Glutamatergic neuron (in vitro differentiated cells): ENCODE data around the gene LDAH. TPM values are rescaled to one million over a fixed set of nuclear protein-coding genes. Genes with fewer than 3 reads are reported as not detected.

Experiments
- DNase-seq: peaks from one replicate; pipeline ENCODE4 v3.0.0; 2022
- H3K27ac Mint-ChIP-seq: one replicate; pipeline ENCODE4 v1.8.0; 2020; ENCODE audit warnings: mild to moderate bottlenecking, mixed read lengths, inconsistent platforms; ENCODE audit not compliant: unreplicated experiment
- H3K27me3 Mint-ChIP-seq: one replicate; pipeline ENCODE4 v1.8.0; 2020; ENCODE audit warnings: mild to moderate bottlenecking, moderate library complexity, mixed read lengths, inconsistent platforms; ENCODE audit not compliant: unreplicated experiment
- H3K36me3 Mint-ChIP-seq: one replicate; pipeline ENCODE4 v1.8.0; 2020; ENCODE audit warnings: mild to moderate bottlenecking, mixed read lengths, inconsistent platforms; ENCODE audit not compliant: unreplicated experiment
- H3K4me1 Mint-ChIP-seq: one replicate; pipeline ENCODE4 v1.8.0; 2020; ENCODE audit warnings: mild to moderate bottlenecking, low read depth, mixed read lengths, inconsistent platforms; ENCODE audit not compliant: unreplicated experiment
- H3K4me3 Mint-ChIP-seq: one replicate; pipeline ENCODE4 v1.8.0; 2020; ENCODE audit warnings: mild to moderate bottlenecking, mixed read lengths, inconsistent platforms; ENCODE audit not compliant: unreplicated experiment
- H3K9me3 Mint-ChIP-seq: one replicate; pipeline ENCODE4 v1.8.0; 2020; ENCODE audit warnings: mild to moderate bottlenecking, moderate library complexity, mixed read lengths, inconsistent platforms; ENCODE audit not compliant: unreplicated experiment
- total RNA-seq: library from RNA; stranded (reverse); fragmentation: NEBNext Ultra II Directional; extraction: Animal tissue kit (Norgen Biotek cat#: 25700); gene quantifications from one replicate; pipeline ENCODE4 v1.2.1, GENCODE V29; 2021; ENCODE audit not compliant: unreplicated experiment
- TF ChIP-seq, protein P1 (sequence below): fragments of 200-600 bp; sonication (generic); IDR thresholded peaks from one replicate; pipeline ENCODE4 v1.5.0; 2021; ENCODE audit not compliant: partially characterized antibody, unreplicated experiment

The LDAH gene
- total RNA-seq, 1 donor from 2014 or later: 33.7 TPM

DNA sequence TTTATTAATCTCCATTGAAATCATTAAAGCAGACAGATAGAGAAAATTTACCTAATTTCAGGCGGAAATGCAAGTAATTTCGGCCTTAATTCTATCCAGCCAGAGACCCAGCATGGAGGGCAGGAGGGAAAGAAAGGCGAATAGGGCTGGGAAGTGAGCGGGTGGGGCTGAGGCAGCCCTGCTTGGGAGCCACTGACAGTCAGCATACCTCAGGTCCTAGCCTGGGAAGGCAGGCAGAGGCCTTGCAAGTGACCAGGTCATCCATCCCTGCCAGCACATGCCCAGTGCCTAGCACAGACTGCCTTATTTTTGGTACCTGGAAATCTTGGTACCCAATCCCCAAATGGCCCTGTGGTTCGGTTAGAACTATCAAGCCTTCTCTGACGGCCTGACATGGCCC lies 154.4 kb downstream of the LDAH start:
- peak overlapping the region; percentile 49 for H3K4me3 Mint-ChIP-seq
- H3K4me1 Mint-ChIP-seq: peaks cover 3% of the 10 kb centered on the region
- DNase-seq: no peak
- H3K27me3 Mint-ChIP-seq: peaks cover 31% of the 10 kb centered on the region
- TF ChIP-seq, protein P1, sequence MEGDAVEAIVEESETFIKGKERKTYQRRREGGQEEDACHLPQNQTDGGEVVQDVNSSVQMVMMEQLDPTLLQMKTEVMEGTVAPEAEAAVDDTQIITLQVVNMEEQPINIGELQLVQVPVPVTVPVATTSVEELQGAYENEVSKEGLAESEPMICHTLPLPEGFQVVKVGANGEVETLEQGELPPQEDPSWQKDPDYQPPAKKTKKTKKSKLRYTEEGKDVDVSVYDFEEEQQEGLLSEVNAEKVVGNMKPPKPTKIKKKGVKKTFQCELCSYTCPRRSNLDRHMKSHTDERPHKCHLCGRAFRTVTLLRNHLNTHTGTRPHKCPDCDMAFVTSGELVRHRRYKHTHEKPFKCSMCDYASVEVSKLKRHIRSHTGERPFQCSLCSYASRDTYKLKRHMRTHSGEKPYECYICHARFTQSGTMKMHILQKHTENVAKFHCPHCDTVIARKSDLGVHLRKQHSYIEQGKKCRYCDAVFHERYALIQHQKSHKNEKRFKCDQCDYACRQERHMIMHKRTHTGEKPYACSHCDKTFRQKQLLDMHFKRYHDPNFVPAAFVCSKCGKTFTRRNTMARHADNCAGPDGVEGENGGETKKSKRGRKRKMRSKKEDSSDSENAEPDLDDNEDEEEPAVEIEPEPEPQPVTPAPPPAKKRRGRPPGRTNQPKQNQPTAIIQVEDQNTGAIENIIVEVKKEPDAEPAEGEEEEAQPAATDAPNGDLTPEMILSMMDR: no peak
- H3K36me3 Mint-ChIP-seq: no peaks in the 10 kb centered on the region
- peaks cover 8% of the 10 kb centered on the region for H3K9me3 Mint-ChIP-seq
- no peak overlapping the region for H3K27ac Mint-ChIP-seq

DNA sequence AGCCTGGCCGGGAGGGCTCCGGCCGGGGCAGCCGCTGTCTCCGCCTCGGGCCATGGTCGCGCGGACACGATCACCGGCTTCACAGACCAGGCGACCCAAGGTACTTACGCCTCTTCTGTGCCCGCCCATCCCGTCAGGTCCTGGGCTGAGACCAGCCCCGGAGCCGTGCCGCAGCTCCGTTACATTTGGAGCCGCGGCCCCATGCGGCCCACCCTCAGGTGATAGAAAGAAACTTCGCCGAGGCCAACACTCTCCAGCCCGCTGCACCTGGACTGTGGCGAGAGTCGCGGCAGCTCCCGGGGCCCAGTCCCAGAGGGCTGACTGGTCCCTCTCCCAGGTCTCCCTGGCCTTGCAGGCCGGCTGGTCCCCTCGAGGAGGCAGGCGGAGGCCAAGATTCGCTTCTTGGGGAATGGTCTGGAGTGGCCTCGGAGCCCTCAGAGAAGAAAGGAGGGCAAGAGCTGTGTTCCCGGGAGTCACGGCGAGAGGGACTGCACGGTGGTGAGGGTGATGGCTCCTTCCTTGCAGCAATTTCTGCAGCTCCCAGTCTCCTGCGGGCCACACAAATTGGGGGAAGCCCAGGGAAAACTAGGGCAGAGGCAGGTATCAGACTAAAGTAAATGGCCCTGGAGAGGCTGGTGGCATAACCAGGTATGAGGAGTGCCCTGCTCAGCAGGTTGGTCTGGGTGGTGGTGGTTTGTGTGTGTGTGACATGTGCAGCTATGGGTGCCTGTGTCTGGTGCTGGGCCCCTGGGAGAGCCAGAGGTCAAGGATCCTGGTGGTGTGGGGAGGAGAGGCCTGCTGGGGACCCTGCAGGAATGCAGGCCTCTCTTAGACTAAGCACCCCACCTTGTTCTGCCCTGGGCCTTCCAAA lies 155.1 kb downstream of the LDAH start:
- Mint-ChIP-seq H3K9me3 (peaks cover 6% of the 10 kb centered on the region), H3K4me3 (peak overlapping the region; percentile 49), H3K4me1 (peaks cover 3% of the 10 kb centered on the region), H3K36me3 (no peaks in the 10 kb centered on the region), H3K27ac (no peak overlapping the region), H3K27me3 (peaks cover 31% of the 10 kb centered on the region)
- DNase-seq: no peak
- TF ChIP-seq, protein P1: no peak

DNA sequence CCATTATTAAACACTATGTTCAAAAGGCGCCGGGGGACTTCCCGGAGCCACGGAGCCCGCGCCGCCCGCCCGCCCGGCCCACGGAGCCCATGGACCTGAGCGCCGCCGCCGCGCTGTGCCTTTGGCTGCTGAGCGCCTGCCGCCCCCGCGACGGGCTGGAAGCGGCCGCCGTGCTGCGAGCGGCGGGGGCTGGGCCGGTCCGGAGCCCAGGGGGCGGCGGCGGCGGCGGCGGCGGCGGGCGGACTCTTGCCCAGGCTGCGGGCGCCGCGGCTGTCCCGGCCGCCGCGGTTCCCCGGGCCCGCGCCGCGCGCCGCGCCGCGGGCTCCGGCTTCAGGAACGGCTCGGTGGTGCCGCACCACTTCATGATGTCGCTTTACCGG lies 155.8 kb downstream of the LDAH start:
- DNase-seq: no peak
- Mint-ChIP-seq H3K27ac (no peak overlapping the region), H3K4me3 (no peak overlapping the region), H3K36me3 (no peaks in the 10 kb centered on the region), H3K27me3 (peaks cover 29% of the 10 kb centered on the region), H3K9me3 (peaks cover 6% of the 10 kb centered on the region), H3K4me1 (peaks cover 3% of the 10 kb centered on the region)
- TF ChIP-seq, protein P1: no peak

DNA sequence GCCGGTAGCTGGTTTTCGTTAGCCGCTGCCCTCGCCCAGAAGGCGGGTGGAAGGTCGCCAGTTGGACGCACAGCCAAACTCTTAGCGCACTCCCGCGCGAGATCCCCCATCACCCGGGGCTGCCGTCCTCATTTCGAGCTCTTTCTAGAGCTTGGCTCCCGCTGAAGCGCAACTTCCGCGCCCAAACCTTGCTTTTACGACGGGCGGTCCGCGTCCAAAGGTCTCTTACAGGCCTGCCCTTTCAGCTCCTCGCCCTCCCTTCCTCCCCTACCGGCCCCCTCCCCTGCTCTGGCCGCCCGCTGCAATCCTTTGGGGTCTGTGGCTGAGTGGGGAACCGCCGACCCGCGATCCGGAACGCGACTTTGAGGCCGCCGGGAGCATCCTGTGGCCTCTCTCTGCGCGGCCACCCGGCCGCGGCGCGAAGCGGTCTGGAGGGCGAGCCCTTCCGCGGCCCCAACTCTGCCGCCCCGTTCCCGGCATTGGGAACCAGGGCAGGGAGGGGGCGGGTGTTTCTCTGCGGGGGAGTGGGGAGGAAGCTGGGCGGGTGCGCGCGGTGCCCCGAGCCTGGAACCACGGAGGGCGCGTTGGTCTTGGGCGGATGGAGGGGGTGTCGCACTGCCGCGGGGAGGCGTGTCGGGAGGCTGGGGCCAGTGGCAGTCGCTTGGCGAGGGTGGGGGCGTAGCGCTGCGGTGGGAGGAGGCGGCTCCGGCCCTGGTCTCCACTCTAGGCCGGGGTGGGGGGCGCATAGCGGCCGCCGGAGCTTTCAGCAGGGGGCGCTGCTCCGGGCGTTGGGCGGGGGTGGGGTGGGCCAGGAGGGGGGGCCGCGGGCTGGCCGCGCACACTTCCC lies 156.4 kb downstream of the LDAH start, which contains the start of gene GDF7:
Gene GDF7 (plus strand): TSS at position 841 of the 847 bp plus-strand sequence. CDS start 96 bp downstream, outside the sequence.
- TF ChIP-seq, protein P1: peak; percentile 39
- H3K9me3 Mint-ChIP-seq: peaks cover 6% of the 10 kb centered on the region
- H3K4me1 Mint-ChIP-seq: peaks cover 3% of the 10 kb centered on the region
- peak within 1 kb of the TSS; percentile 71 for H3K4me3 Mint-ChIP-seq
- H3K27ac Mint-ChIP-seq: no peak within 1 kb of the TSS
- H3K27me3 Mint-ChIP-seq: peaks cover 25% of the 10 kb centered on the region
- no peak for DNase-seq
- H3K36me3 Mint-ChIP-seq: no peaks in the 10 kb centered on the region
